H1 (cell line): ENCODE data around the gene CYB561.

ENCODE experiments used
- CTCF ChIP-seq, 3 experiments: IDR thresholded peaks; 1 replicate in 2 of 3; 2 replicates in 1 of 3; pipeline versions ENCODE4 v1.5.1 to v1.6.1; 2011; ENCODE audit warnings: low read length in 3 of 3, mild to moderate bottlenecking in 3 of 3, inconsistent platforms in 2 of 3, low read depth in 1 of 3, moderate library complexity in 1 of 3; ENCODE audit not compliant: insufficient read depth in 1 of 3; ENCODE audit errors: control extremely low read depth in 1 of 3
- EP300 ChIP-seq, 2 experiments: IDR thresholded peaks; 1 replicate in 1 of 2; 2 replicates in 1 of 2; pipeline ENCODE4 v1.6.1; 2011 to 2012; ENCODE audit warnings: low read depth in 2 of 2, low read length in 2 of 2, mild to moderate bottlenecking in 2 of 2, borderline replicate concordance in 1 of 2, inconsistent platforms in 1 of 2, moderate library complexity in 1 of 2
- GABPA ChIP-seq: IDR thresholded peaks from 2 replicates; pipeline ENCODE4 v1.6.1; 2011; ENCODE audit warnings: mild to moderate bottlenecking, low read length, moderate library complexity, borderline replicate concordance; ENCODE audit not compliant: insufficient read depth
- MAFK ChIP-seq: IDR thresholded peaks from 2 replicates; pipeline ENCODE4 v1.6.1; 2012; ENCODE audit warnings: low read depth, mild to moderate bottlenecking, improper control_type of control experiment, low read length
- PHF8 ChIP-seq: fragments of 200-600 bp; sonication (generic); conservative IDR thresholded peaks from 2 replicates; pipeline ENCODE4 v1.7.1; 2012; ENCODE audit warnings: low read depth, mild to moderate bottlenecking, inconsistent platforms, low read length, moderate library complexity
- POLR2A ChIP-seq, 2 experiments: IDR thresholded peaks; 1 replicate in 1 of 2; 2 replicates in 1 of 2; pipeline ENCODE4 v1.6.1; 2011; ENCODE audit warnings: low read depth in 2 of 2, low read length in 2 of 2, mild to moderate bottlenecking in 2 of 2; ENCODE audit errors: control extremely low read depth in 1 of 2
- SIRT6 ChIP-seq: IDR thresholded peaks from one replicate; pipeline ENCODE4 v1.7.1; 2012; ENCODE audit warnings: low read length, inconsistent platforms
- TAF1 ChIP-seq: IDR thresholded peaks from 2 replicates; pipeline ENCODE4 v1.6.1; 2011; ENCODE audit warnings: mild to moderate bottlenecking, low read depth, low read length
- TBP ChIP-seq: IDR thresholded peaks from 2 replicates; pipeline ENCODE4 v1.6.1; 2011; ENCODE audit warnings: low read depth, low read length, improper control_type of control experiment

- TF ChIP-seq TBP: no peak
- TF ChIP-seq SIRT6: no peak
- TF ChIP-seq GABPA: peak; percentile 70; the same call in 1 of the 2 replicates
- no peak for TF ChIP-seq MAFK
- TF ChIP-seq EP300 (IDR thresholded peaks at IDR 0.05; ENCODE audit: borderline replicate concordance in 1 of 2, low read depth in 2 of 2, low read length in 2 of 2): no peak
- TF ChIP-seq POLR2A (IDR thresholded peaks at IDR 0.05; ENCODE audit: control extremely low read depth in 1 of 2, low read depth in 2 of 2, low read length in 2 of 2): peak in 1 of 2 experiments; percentile 37; a peak in 1 of 3 replicates
- peak; percentile 56 to 86 (median 68) for TF ChIP-seq CTCF (IDR thresholded peaks at IDR 0.05; ENCODE audit: control extremely low read depth in 1 of 3, insufficient read depth in 1 of 3, low read depth in 1 of 3, low read length in 3 of 3)
- peak; percentile 50 for TF ChIP-seq PHF8
- TF ChIP-seq TAF1: no peak; the same call in 1 of the 2 replicates
Measured at GRCh38 chr17:63445954-63446752, at the start of gene CYB561.
